C4-2B (cell line): ENCODE data around the gene PRKCQ.

ENCODE experiments used
- H3K27ac ChIP-seq: fragments of 450-650 bp; 2 replicates; pipeline ENCODE4 v1.5.1; 2017
- ZFX ChIP-seq: fragments of 450-650 bp; IDR thresholded peaks from 2 replicates; pipeline ENCODE4 v1.6.1; 2017
- TF ChIP-seq, protein P1 (sequence below): fragments of 450-650 bp; conservative IDR thresholded peaks from 2 replicates; pipeline ENCODE4 v1.5.1; 2017; ENCODE audit warnings: mild to moderate bottlenecking

PRKCQ gene

DNA sequence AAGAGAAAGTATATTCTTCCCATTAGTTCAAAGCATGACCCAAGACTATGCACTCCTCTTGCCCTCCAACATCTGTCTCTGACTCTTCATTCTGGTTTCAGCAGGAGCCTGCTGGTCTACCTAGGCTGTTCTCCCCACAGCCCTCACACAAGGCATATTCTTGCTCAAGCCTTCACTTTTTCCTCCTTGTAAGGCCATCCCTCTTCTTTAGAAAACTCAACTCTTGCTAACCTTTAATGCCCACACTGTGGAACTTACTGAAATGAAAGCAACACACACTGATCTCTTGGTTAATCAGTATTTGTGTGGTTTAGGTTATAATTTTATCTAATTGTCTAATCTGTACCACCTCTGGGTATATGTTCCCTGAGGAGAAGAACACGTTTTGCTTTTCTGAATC is 75.8 kb downstream of the PRKCQ start:
- no peak overlapping the region for H3K27ac ChIP-seq
- TF ChIP-seq, protein P1, sequence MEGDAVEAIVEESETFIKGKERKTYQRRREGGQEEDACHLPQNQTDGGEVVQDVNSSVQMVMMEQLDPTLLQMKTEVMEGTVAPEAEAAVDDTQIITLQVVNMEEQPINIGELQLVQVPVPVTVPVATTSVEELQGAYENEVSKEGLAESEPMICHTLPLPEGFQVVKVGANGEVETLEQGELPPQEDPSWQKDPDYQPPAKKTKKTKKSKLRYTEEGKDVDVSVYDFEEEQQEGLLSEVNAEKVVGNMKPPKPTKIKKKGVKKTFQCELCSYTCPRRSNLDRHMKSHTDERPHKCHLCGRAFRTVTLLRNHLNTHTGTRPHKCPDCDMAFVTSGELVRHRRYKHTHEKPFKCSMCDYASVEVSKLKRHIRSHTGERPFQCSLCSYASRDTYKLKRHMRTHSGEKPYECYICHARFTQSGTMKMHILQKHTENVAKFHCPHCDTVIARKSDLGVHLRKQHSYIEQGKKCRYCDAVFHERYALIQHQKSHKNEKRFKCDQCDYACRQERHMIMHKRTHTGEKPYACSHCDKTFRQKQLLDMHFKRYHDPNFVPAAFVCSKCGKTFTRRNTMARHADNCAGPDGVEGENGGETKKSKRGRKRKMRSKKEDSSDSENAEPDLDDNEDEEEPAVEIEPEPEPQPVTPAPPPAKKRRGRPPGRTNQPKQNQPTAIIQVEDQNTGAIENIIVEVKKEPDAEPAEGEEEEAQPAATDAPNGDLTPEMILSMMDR, result no peak
- TF ChIP-seq ZFX, result no peak

DNA sequence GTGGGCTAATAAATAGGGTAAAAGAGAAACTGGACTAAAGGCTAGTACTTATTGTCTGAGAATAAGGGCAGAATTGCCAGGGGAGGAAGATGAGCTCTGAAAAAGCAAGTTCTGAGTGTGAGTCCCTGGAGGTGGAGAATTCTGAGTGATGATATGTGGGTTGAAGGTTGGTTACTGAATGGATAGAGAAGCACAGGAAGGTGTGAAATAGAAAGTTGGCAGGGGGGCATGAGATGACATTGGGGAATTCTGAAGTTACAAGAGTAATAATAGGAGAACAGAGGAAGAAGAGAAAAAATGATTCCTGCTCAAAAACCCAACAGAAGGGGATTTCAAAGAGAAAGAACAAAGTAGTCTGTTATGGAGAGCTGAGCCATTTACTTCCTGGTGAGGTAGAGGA is 76.9 kb downstream of the PRKCQ start:
- no peak overlapping the region for H3K27ac ChIP-seq
- no peak for TF ChIP-seq ZFX
- TF ChIP-seq, protein P1, result no peak

DNA sequence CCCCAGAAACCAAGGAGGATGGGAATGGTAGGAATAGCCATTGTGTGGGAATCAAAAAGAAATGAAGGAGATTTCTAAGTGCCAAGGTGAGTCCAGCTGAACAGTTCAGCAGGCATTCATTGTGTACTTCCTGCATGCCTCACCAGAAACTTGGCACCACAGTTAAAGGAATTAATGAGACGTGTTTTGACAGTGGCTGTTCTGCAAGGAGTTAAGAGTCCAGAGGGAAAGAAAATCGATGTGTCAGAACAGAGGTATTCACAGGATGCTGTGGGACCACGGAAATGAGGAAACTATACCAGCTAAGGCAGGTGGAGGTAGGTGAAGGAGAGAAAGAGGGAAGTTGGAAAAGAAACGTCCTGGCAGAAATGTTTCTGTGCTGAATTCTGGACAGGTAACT is 78.1 kb downstream of the PRKCQ start:
- TF ChIP-seq, protein P1, result no peak
- no peak for TF ChIP-seq ZFX
- H3K27ac ChIP-seq, result no peak overlapping the region

DNA sequence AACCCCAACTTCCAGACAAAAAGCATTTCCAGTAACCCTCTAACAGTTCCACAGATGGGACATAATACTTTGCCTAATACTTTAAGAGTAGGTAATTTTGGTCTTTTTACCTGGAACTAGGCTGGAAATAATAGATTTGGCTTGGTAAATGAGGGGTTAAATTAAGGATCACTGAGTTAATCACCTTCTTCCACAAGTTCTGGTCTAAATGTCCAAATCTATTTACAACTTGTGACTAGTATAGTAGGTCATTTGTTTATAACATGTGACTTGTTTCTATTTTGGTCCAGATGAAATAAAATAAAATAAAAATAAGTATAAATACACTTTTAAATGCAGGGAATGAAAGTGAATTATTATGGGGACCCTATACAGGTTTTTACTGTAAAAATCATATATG is 80.1 kb downstream of the PRKCQ start:
- TF ChIP-seq, protein P1, result no peak
- no peak for TF ChIP-seq ZFX
- H3K27ac ChIP-seq, result no peak overlapping the region

DNA sequence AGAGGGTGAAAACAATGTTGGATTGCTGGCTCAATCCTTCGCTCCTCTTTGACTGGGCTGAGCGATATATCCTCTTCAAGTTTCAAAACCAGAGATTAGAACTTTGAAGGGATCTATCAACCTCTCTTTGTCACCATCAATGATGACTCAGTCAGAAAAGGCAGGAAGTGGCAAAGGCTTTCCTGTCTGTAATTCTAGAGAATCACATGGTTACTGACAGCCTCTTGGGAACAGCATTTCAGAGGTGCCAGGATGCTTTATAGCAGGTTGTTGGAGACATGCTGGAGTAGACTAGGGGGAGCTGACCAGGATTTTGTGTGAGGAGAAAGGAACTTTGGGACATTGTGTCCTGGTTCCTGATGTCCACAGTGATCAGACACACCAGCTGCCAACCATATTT is 81.3 kb downstream of the PRKCQ start:
- TF ChIP-seq ZFX, result no peak
- TF ChIP-seq, protein P1, result no peak
- H3K27ac ChIP-seq, result no peak overlapping the region

DNA sequence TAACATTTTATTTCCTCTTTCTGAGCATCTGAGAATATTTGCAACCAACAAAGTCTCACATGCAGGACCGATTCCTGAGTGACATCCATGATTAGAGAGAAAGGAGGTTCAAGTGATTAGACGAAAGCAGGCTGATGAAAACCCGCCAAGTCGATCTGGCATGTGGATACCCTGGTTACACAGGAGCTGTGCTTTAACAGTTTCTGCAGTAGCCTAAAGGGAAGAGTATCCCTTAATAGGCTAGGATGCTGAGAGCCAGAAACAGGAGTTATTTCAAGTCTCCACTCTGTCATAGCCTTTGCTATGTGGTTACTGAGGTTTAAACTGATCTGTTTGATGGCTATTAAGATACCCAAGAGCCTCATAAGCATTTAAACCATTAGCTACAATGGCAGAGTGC is 82.5 kb downstream of the PRKCQ start:
- no peak overlapping the region for H3K27ac ChIP-seq
- TF ChIP-seq ZFX, result no peak
- TF ChIP-seq, protein P1, result no peak

DNA sequence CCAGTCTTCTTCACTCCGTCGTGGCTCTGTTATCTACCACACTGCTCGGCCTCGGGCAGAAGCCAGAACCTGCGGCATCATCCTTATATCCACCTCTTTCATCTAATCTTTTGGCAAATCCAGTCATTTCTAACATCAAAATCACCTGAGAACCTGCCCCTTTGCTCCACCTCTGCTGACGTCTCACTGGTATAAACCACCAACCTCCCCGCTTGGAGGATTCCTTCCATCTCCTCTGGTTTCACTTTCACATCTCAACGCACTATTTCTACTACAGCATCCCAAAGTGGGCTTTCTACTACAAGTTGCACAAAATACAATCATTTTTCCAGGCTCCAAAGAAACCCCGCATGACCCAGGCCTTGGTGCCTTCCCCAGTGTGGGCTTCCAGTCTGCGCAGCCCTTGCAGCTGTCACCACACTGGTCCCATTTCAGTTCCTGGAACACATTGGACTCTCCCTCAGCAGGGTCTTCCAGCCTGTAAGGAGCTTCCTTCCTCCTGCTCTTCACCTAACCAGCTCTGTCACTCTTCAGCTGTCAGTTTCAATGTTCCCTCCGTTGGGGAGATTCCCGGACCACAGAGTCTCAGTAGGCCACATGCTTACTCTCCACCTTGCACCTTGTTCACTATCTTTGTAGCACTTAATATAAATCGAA is 85.0 kb downstream of the PRKCQ start:
- no peak overlapping the region for H3K27ac ChIP-seq
- TF ChIP-seq ZFX, result no peak
- TF ChIP-seq, protein P1, result no peak
